ENCODE measurements around the gene AGAP2.

DNA sequence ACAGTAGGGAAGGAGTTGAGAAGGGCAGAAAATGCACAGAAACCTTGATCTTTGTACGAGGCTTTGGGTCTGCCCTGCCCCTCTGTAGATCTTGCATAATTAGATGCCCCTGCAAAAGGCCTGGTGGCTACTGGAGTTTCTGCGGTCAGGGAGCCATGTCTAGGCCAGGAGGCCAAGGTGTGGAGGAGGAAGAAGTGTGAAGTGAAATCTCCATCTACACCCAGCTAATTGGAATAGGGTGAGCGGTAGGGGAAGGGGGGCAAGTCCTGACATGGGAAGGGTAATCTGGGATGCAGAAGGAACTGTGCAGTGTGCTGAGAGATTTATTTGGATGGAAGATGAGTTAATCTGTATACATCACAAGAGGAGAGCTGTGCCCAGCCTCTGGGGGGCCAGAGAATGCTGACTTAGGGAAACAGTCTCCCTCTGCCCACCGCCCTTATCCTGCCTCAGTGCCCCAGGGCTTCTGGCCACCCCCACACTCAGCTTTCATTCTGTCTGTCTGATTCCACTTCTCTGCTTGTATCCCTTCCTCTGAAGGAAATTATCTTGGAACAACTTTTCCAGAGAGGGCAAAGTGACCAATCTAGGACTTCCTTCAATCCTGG lies 23.0 kb upstream of the AGAP2 start:
- TF ChIP-seq POLR2AphosphoS5 (IDR thresholded peaks at IDR 0.05) (no peak), CTCF (IDR thresholded peaks at IDR 0.05) (no peak), POLR2A (IDR thresholded peaks at IDR 0.05) (no peak), EP300 (IDR thresholded peaks at IDR 0.05; ENCODE audit: low read depth) (no peak)

Measured in transverse colon (tissue), 4 donors.